NCI-H1436 (cell line): ENCODE results near the gene CYP3A7.
"Not testable (repeated sequence)": the region's sequence is repeated elsewhere in the genome, so short reads cannot be mapped to it uniquely, and the experiment has no call there.

Experiments
- DNase-seq: peaks from one replicate; lab custom pipeline; 2025; lab: John Stamatoyannopoulos, UW

The CYP3A7 gene

GRCh38 chr7:99667179-99667578, 67.8 kb downstream of the CYP3A7 start:
- no peak for DNase-seq

- DNase-seq, result no peak
Observed at GRCh38 chr7:99666013-99666395, 69.0 kb downstream of the CYP3A7 start.

- no peak for DNase-seq
Observed at GRCh38 chr7:99665312-99666012, 69.5 kb downstream of the CYP3A7 start.

- DNase-seq, result not testable (repeated sequence)
Observed at GRCh38 chr7:99657879-99658278, 77.1 kb downstream of the CYP3A7 start.
